Spleen (tissue), 13 donors: ENCODE measurements around the gene RPL36AL. TPM values are rescaled to one million over a fixed set of nuclear protein-coding genes. Genes with fewer than 3 reads are reported as not detected.
A peak's percentile ranks its signal among the peaks of the same experiment; 100 is the strongest.
"Not testable (repeated sequence)": the region's sequence is repeated elsewhere in the genome, so short reads cannot be mapped to it uniquely, and the experiment has no call there.

Experiments
- DNase-seq: peaks from one replicate; pipeline ENCODE4 v3.0.0-alpha.2; 2020
- H3K27ac ChIP-seq, 8 donors: fragments of 200-600 bp; sonication (generic) in 7 of 8; 1 replicate in 4 of 8; 2 replicates in 4 of 8; pipeline versions ENCODE4 v1.5.0 to v1.8.0; 2016 to 2021; ENCODE audit warnings: inconsistent platforms in 4 of 8, mild to moderate bottlenecking in 4 of 8, moderate library complexity in 1 of 8
- H3K27me3 ChIP-seq, 7 donors: fragments of 200-600 bp; sonication (generic) in 6 of 7; replicated peaks in 1 of 7; 1 replicate in 4 of 7; 2 replicates in 3 of 7; pipeline versions ENCODE4 v1.5.0 to v1.8.0; 2016 to 2021; ENCODE audit warnings: inconsistent platforms in 3 of 7, mild to moderate bottlenecking in 1 of 7
- H3K36me3 ChIP-seq, 6 donors: fragments of 200-600 bp; sonication (generic) in 5 of 6; 1 replicate in 4 of 6; 2 replicates in 2 of 6; pipeline versions ENCODE4 v1.5.0 to v1.8.0; 2016 to 2021; ENCODE audit warnings: inconsistent platforms in 2 of 6
- H3K4me1 ChIP-seq, 6 donors: fragments of 200-600 bp; sonication (generic) in 5 of 6; 1 replicate in 3 of 6; 2 replicates in 3 of 6; pipeline versions ENCODE4 v1.5.0 to v1.8.0; 2016 to 2021; ENCODE audit warnings: inconsistent platforms in 3 of 6
- H3K4me3 ChIP-seq, 8 donors: fragments of 200-600 bp; sonication (generic) in 7 of 8; 1 replicate in 4 of 8; 2 replicates in 4 of 8; pipeline versions ENCODE4 v1.5.0 to v1.8.0; 2016 to 2021; ENCODE audit warnings: inconsistent platforms in 4 of 8, mild to moderate bottlenecking in 4 of 8, moderate library complexity in 2 of 8
- H3K9me3 ChIP-seq, 8 donors: fragments of 200-600 bp; sonication (generic) in 7 of 8; 1 replicate in 4 of 8; 2 replicates in 4 of 8; pipeline versions ENCODE4 v1.5.0 to v1.8.0; 2016 to 2021; ENCODE audit warnings: inconsistent platforms in 4 of 8
- POLR2A ChIP-seq, 3 donors: fragments of 450-650 bp; IDR thresholded peaks; one replicate each; pipeline ENCODE4 v1.5.1; 2017; ENCODE audit warnings: antibody characterized with exemption in 3 of 3, mild to moderate bottlenecking in 1 of 3
- POLR2AphosphoS5 ChIP-seq, 3 donors: sonication (generic); formaldehyde crosslinking; IDR thresholded peaks; one replicate each; pipeline ENCODE4 v1.5.1; 2017; ENCODE audit warnings: antibody characterized with exemption in 3 of 3
- WGBS, 5 donors: extraction: QIAGEN DNeasy Blood & Tissue Kit in 3 of 5; methylation state at CpG; one replicate each; pipeline versions ENCODE4 v1.1.5 to v1.1.7; 2013 to 2018; 5-methylcytosine and 5-hydroxymethylcytosine counted together
- intact Hi-C: fragments of 100-400 bp; cut with DNase I; formaldehyde crosslinking; loops from one replicate; pipeline ENCODE4 v1.15.0; 2023; ENCODE audit warnings: low total_unique reads
- long read RNA-seq, 2 donors: transcript quantifications; one replicate each; lab custom pipeline, GENCODE V29; 2026
- polyA plus RNA-seq, 3 donors: library from polyadenylated mRNA; stranded (reverse); fragments of 200-250 nt; gene quantifications; one replicate each; pipeline ENCODE4 v1.2.1, GENCODE V29; 2013
- total RNA-seq, 7 donors: library from RNA; depleted of rRNA in 3 of 7; stranded (reverse); fragments of >200 nt in 3 of 7; fragmentation: NEBNext Ultra II Directional in 4 of 7; extraction: Animal tissue kit (Norgen Biotek cat#: 25700) in 4 of 7; gene quantifications; one replicate each; pipeline versions ENCODE4 v1.1.0 to v1.2.1, GENCODE V29; 2016 to 2021
- TF ChIP-seq, protein P1 (sequence below), 11 experiments: fragments of 200-600 bp in 7 of 11; fragments of 450-650 bp in 4 of 11; sonication (generic) in 4 of 11; IDR thresholded peaks in 8 of 11; conservative IDR thresholded peaks in 3 of 11; 1 replicate in 7 of 11; 2 replicates in 4 of 11; pipeline versions ENCODE4 v1.4.0 to v1.8.0; 2016 to 2021; ENCODE audit warnings: antibody characterized with exemption in 11 of 11, inconsistent platforms in 4 of 11, mild to moderate bottlenecking in 1 of 11
- donor health status: healthy with polysubstance abuse.
- donor health status: DM: no; HTN: no; CAD: no; lungs with moderate emphysema.
- donor health status: DM: no; HTN: no; CAD: no.
- donor health status: Bipolar disorder and iron deficiency.
- donor health status: healthy.
- donor health status: DM: no; HTN: no; CAD: no.
- donor health status: DM: yes; HTN: yes; CAD: no.

The RPL36AL gene
- total RNA-seq (100 to 1,000 TPM; 122 to 222 (median 157) TPM), polyA plus RNA-seq (100 to 1,000 TPM; 416 to 638 (median 530) TPM)
- long read RNA-seq, donor 1, transcript RPL36AL-201 (2 exons, 746 nt): major isoform, 183 of 183 reads
- long read RNA-seq, donor 1, partial matches to known transcripts: 0 of 183 reads
- long read RNA-seq, donor 1, other reads (novel, unspliced or antisense): 0 of 183 reads
- long read RNA-seq, donor 2, transcript RPL36AL-201 (2 exons, 746 nt): major isoform, 192 of 192 reads
- long read RNA-seq, donor 2, partial matches to known transcripts: 0 of 192 reads
- long read RNA-seq, donor 2, other reads (novel, unspliced or antisense): 0 of 192 reads

DNA sequence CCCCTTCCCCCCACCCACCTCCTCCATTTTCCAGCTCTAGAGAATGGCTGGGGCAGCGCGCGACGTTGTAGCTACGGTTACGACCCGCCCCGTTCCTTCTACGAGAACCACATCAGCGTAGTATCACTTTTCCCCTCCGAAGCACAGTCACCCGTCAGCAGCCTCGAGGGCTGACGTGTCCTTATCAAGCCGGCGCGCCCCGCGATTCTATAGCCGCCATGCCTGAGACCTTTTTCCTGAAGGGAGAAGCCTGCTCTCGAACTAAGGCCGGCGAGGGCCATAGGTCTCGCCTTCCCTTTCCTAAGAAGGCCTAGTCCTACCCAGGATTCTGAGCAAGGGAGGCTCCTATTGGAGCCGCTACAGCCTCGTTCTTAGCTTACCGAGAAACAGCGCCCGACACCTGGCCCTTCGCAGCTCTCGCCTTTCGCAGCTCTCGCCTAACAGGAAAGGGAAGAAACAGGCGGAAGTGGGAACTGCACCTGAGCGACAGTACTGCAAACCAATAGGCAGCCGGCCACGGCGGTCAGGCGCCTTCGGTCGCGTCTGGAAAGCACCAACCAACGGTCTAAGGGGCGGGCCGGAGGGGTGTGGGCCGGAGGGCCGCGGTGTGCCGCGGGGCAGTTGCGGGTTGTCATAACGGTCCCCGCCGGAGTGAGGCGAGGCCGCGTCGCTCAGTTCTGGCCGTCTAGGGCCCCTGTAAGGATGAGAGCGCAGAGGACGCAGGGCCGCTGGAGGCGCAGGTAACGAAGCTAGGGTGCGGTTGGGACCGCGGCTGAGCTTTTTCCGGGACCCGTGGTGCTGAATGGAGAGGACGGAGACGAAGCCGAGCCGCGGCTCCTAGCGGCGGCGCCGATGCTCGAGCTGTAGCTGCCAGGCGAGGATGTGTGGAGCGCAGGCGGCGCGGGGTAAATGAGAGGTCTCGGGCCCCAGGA is at the start of gene RPL36AL, which contains the start of gene MGAT2:
Gene RPL36AL, minus strand, starts transcription at position 445 of the 932 bp plus-strand sequence. CDS start 1,522 bp downstream, outside the sequence.
Gene MGAT2, plus strand, starts transcription at position 618 of the 932 bp plus-strand sequence. CDS start 470 bp downstream, outside the sequence.
- DNase-seq: peak; percentile 98
- H3K27ac ChIP-seq: peak within 1 kb of the TSS; percentile 86 to 98 (median 97)
- peaks cover 39 to 81% (median 68%) of the 10 kb centered on the region in 6 donors for H3K4me1 ChIP-seq
- H3K27me3 ChIP-seq: no peaks in the 10 kb centered on the region
- H3K4me3 ChIP-seq: peak within 1 kb of the TSS; percentile 82 to 98 (median 88)
- no peaks in the 10 kb centered on the region for H3K9me3 ChIP-seq
- H3K36me3 ChIP-seq: peaks cover 0 to 39% (median 15%) of the 10 kb centered on the region in 6 donors
- TF ChIP-seq POLR2AphosphoS5 (IDR thresholded peaks at IDR 0.05): peak; percentile 99
- TF ChIP-seq POLR2A (IDR thresholded peaks at IDR 0.05): peak; percentile 71 to 84 (median 76)
- TF ChIP-seq, protein P1, sequence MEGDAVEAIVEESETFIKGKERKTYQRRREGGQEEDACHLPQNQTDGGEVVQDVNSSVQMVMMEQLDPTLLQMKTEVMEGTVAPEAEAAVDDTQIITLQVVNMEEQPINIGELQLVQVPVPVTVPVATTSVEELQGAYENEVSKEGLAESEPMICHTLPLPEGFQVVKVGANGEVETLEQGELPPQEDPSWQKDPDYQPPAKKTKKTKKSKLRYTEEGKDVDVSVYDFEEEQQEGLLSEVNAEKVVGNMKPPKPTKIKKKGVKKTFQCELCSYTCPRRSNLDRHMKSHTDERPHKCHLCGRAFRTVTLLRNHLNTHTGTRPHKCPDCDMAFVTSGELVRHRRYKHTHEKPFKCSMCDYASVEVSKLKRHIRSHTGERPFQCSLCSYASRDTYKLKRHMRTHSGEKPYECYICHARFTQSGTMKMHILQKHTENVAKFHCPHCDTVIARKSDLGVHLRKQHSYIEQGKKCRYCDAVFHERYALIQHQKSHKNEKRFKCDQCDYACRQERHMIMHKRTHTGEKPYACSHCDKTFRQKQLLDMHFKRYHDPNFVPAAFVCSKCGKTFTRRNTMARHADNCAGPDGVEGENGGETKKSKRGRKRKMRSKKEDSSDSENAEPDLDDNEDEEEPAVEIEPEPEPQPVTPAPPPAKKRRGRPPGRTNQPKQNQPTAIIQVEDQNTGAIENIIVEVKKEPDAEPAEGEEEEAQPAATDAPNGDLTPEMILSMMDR (IDR thresholded peaks at IDR 0.05 in 8 of 11, conservative IDR thresholded peaks at IDR 0.05 in 3 of 11): peak in 8 of 11 experiments; percentile 24 to 63 (median 42)
- intact Hi-C loops: loop anchor here (10.0 kb wide), 1 partner anchor 214 kb away; no protein-coding TSS in a partner anchor
- WGBS, 5 donors: 0 to 1% (median 0%) methylated on average over 58 to 85 of the region's 85 CpGs

DNA sequence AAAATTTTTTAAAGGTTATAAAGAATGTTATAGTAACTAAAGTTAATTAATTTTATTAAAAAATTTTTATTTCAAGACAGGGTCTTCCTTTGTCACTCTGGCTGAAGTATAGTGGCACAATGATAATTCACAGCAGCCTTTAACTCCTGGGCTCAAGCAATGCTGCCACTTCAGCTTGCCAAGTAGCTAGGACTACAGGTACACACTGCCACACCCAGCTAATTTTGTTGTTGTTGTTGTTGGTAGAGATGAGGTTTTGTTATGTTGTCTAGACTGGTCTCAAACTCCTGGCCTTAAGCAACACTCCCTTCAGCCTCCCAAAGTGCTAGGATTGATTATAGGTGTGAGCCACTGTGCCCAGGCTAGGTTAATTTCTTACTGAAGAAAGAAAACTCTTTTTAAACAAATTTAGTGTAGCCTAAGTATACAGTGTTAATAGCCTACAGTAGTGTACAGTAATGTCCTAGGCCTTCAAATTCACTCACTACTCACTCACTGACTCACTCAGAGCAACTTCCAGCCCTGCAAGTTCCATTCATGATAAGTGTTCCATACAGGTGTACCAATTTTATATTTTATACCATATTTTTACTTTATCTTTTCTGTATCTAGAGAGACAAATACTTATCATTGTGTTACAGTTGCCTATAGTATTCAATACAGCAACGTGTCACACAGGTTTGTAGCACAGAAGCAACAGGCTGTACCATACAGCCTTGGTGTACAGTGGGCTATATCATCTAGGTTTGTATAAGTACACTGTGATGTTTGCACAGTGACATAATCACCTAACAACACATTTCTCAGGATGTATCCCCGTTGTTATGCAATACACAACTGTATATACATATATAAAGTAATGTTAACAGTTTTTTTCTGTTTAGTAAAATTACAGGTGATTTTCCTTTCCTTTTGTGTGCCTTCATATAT is 39.4 kb upstream of the RPL36AL start:
- H3K36me3 ChIP-seq: no peaks in the 10 kb centered on the region
- TF ChIP-seq POLR2AphosphoS5 (IDR thresholded peaks at IDR 0.05) (no peak), POLR2A (IDR thresholded peaks at IDR 0.05) (no peak)
- TF ChIP-seq, protein P1 (IDR thresholded peaks at IDR 0.05 in 8 of 11, conservative IDR thresholded peaks at IDR 0.05 in 3 of 11): no peak

DNA sequence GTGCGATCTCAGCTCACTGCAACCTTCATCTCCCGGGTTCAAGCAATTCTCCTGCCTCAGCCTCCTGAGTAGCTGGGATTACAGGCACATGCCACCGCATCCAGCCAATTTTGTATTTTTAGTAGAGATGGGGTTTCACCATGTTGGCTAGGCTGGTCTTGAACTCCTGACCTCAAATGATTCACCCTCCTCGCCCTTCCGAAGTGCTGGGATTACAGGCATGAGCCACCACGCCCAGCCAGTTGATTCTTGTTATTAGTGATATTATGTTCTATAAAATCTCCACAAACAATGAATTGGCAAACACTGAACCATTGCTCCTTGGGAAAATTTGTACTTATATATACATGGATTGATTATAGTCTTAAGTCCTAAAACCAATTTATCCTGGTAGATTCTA is 37.1 kb upstream of the RPL36AL start:
- H3K4me1 ChIP-seq, H3K27ac ChIP-seq, DNase-seq, intact Hi-C loops, H3K9me3 ChIP-seq, H3K4me3 ChIP-seq, H3K27me3 ChIP-seq: not testable (repeated sequence)
- peaks cover 0 to 15% (median 0%) of the 10 kb centered on the region in 6 donors for H3K36me3 ChIP-seq
- WGBS, 5 donors: 88 to 96% (median 90%) methylated on average over 6 of the region's 6 CpGs

More for the DNA sequence above, 39.4 kb upstream of the RPL36AL start:
- intact Hi-C loops: no loop called here
- H3K4me1 ChIP-seq: no peaks in the 10 kb centered on the region
- no peak overlapping the region for H3K4me3 ChIP-seq
- H3K9me3 ChIP-seq: no peaks in the 10 kb centered on the region
- H3K27me3 ChIP-seq: no peaks in the 10 kb centered on the region
- WGBS, 5 donors: 81 to 95% (median 90%) methylated on average over 2 of the region's 2 CpGs
- H3K27ac ChIP-seq: no peak overlapping the region
- no peak for DNase-seq

DNA sequence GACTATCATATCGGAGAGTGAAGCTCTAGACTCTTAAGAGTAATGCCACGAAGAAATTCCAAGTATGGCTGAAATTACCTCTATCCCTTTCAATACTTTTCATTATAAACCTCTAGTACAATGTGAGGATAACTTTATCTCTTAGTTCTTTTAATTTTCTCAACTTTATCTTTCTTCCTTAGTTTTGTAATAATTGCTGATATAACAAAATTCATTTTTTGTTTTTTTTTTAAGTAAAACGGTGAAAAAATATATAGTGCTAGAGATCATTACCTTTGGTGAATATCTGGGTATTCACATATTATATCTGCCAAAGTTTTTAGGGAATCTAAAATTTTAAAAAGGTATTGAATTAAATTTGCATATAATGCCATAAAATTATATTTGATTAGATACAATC is 34.1 kb upstream of the RPL36AL start:
- intact Hi-C loops: no loop called here
- WGBS, 5 donors: 93 to 97% (median 97%) methylated on average over 3 of the region's 3 CpGs
- TF ChIP-seq, protein P1 (IDR thresholded peaks at IDR 0.05 in 8 of 11, conservative IDR thresholded peaks at IDR 0.05 in 3 of 11): no peak
- TF ChIP-seq POLR2A (IDR thresholded peaks at IDR 0.05): no peak
- TF ChIP-seq POLR2AphosphoS5 (IDR thresholded peaks at IDR 0.05): no peak

More for the DNA sequence above, 34.1 kb upstream of the RPL36AL start:
- H3K4me1 ChIP-seq: no peaks in the 10 kb centered on the region
- H3K4me3 ChIP-seq: no peak overlapping the region
- H3K27ac ChIP-seq: no peak overlapping the region
- H3K9me3 ChIP-seq: no peaks in the 10 kb centered on the region
- no peak for DNase-seq
- H3K27me3 ChIP-seq: no peaks in the 10 kb centered on the region
- peaks cover 0 to 15% (median 0%) of the 10 kb centered on the region in 6 donors for H3K36me3 ChIP-seq
